Stimulated activated CD4-positive, alpha-beta T cell treated with anti-CD3 and anti-CD28 coated beads, Interleukin-4, amount 100 ng/mL, for 24 hours (primary cell): ENCODE results near the gene ANKRD13B.
A peak's percentile ranks its signal among the peaks of the same experiment; 100 is the strongest.
"Not testable (repeated sequence)": the region's sequence is repeated elsewhere in the genome, so short reads cannot be mapped to it uniquely, and the experiment has no call there.

ENCODE experiments used
- DNase-seq: peaks from one replicate; pipeline ENCODE4 v3.0.0-alpha.2; 2020

The ANKRD13B gene

DNA sequence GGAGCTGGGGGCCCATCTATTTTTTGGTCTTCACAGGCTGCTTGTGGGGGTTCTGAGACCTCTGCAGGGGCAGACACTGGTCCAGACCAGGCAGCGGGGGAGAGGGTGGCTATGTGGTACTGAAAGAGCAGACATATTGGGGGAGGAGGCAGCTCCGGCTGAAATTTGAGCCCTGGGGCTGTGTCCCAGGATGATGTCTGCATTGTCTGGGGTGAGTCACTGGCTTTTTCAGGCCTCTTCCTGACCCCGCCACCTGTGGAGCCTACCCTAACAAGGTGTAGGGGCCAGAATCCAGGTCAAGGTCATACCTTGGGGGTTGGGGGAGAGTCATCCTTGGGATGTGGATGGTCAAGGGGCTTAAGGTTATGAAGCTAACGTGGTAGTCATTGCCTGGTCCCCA is 27.3 kb downstream of the ANKRD13B start:
- DNase-seq: no peak

DNA sequence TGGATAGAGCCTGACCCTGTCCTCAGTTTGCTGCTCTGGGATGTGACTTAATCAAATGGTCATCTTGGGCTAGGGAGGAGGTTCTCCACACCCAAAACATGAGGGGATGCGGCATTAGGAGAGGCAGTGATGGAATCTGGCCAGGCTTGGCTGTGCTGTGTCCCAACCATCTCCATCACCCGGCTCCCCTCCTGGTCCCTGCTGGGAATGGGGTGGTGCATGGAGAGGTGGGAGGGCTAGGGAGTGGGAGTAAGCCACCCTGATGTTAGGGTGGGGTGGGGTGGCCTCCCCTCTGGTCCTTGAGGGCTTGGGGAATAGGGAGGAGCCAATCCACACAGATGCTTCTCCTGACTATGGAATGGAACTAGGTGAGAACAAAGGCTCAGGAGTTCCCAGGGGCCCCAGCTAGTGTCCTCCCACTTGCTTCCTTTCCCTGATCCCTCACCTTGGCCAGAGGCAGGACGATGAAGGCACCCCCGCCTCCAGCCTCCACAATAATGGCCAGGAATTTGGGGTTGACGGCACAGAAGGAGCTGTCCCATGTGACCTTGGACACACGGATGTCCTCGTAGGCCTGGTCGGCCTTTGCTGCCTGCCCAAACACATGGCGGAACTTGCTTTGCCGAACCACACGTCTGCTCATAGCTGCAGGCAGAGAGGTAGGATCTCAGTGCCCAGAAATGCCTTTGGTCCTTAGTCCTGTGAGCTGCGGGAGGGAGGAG is 28.0 kb downstream of the ANKRD13B start:
- no peak for DNase-seq

DNA sequence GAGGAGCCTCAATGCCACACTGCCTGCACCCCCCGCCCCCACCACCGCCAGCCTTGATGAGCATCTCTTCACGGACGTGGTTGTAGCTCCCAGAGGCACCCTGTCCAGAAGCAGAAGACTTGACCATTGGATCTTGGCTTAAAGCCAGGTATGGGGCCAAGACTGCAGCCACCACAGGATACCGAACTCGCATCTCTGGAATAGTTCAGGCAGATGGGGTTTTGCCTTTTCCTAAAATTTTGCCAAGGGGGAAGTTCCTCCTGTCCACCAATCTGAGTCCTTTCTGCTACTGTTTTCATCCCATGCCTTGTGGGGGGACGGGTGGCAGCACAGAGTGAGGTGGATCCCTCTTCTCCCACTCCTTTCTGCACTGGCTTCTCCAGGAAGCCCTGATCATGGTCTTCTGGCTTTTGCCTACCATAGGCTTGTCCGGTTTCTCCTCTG is 28.8 kb downstream of the ANKRD13B start:
- no peak for DNase-seq

DNA sequence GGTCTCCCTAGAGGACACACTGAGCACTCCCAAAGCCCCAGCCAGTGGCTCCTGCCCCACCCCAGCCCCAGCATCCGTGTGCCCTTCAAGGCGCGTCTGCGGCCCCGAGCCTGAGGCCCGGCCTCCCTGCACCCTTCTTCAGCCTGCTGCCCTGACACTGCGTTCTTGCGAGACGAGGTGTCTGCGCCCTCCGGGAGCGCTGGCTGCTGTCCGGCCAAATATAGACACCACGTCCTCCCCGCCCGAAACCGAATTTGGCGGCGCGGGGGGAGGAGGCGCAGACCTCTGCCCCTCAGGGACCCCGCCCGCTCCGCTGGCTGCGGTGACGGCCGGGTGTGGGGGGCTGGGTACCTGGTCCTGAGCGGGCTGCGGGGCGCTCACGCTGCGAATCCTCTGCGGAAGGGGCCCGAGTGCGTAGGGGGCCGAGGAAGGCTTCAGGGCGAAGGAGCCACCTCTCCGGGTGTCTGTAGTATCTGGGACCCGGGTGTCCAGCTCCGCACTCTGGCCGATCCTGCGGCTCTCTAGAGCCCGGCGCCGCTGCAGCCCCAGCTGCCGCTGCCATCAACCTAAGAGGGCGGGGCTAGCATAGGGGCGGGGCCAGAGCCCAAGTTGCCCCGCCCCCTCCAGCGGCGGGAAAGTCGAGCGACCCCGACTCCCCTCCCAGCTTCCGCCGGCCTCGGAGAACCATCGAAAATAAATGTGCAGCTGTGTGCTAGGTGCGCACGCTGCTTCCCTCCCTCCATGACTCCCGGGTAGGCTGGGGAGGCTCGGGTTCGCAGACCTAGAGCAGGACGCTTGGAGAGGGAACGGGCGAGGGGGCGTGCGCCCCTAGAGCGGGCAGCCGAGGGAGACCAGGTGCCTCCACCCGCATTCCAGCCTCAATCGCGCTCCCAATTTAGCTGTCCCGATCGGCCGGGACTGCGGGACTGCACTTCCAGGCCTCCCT is 29.7 kb downstream of the ANKRD13B start, which contains the start of gene CORO6:
CORO6 (minus strand) TSS at position 576 of the 946 bp plus-strand sequence. CDS start 1,491 bp downstream, outside the sequence.
- DNase-seq: peak; percentile 70

DNA sequence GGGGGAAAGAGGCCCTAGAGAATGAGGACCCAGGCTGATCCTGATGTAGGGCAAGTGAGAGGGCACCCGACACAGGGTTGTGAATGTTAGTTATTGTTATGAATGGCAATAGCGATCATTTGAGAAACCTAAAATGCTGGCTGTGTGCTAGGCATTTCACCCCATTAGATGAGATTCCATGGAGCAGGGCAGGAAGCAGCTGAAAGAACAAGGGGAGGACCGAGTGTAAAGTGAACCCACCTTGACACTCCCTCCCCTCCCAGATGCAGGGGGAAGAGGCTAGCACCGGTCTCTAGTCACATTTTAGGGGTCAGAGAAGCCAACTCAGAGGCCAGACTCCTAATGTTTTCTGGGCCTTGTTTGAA is 30.3 kb downstream of the ANKRD13B start:
- no peak for DNase-seq

DNA sequence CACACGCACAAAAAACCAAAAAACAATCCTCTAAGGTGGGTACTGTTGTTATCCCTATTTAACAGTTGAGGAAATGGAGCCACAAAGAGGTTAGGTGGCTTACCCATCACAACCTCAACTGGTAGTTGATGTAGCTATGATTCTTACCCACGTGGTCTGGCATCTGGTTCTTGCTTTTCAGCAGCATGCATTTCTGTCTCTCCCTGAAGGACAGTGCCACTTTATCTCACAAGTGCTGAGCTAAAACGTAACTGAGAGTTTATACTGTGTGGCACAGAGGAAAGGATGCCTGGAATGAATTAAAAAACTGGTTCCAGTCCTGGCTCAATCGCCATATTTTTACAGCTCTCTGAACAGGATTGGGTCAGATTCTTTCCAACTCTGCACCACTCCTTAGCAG is 31.7 kb downstream of the ANKRD13B start:
- no peak for DNase-seq

DNA sequence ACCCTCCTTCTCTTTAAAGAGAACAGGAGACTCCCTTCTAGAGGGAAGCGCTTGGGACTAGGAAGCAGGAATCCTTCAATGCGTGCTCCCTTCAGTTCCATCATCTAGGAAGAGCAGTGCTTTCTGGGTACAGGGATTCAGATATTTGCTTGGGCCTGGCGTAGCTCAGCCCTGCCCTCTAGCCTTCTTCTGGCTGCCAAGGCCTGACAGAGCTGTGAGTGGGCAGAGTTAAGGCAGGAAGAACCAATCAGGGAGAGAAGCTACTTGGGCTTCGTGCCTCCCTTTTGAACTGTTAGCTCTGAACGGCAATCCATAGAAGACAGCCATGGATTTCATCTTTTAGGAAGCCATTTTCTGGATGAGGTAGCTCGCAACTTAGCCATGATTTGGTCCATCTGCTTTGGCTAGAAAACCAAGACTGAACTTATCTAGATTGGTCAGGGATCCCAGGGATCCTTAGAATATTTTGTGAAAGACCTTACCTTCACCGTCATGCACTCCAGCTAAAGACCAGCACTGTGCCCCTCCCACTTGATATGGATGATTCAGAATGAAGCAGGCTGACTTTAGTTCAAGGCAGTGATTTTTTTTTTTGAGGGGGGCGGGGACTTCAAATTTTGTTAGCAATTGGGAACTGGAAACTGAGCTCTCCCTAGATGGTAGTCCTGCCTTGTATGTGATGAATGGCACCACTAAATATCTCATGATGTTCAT is 32.3 kb downstream of the ANKRD13B start:
- no peak for DNase-seq

DNA sequence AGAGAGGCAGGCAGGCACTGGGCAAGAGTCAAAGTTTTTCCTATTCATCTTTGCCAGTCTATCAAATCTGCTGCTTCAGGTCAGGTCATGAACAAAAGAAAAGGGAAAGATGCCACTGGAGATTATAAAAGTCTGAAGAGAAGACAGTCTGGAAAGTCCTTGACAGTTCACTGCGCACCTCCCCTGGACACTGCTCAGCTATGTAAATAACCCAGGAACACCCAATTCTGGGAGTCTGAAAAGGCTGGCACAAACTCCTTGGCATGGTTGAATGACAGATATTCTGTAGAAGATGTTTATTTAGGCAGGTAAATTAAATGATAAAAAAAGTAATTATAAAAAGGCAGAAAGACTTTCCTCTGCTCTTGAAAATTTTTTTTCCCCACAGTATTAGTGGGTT is 35.0 kb downstream of the ANKRD13B start:
- DNase-seq: no peak

DNA sequence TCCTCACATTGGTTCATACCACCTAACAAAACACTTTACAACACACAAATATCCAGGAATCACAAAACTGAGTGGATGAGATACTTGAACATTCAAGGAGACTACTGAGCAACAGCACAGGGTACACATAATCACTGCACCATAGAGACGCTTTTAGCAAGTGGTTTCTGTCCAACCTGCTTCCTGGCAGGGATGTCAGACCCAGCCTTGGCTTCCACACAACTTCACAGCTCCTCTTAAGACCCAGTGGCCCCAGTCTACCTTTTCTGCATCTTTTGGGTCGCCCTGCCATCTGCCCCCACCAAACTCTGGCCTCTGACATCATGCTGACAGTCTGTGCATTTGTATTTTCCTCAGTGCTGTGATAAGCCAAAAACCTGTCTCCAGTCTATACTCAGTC is 35.7 kb downstream of the ANKRD13B start:
- DNase-seq: no peak

DNA sequence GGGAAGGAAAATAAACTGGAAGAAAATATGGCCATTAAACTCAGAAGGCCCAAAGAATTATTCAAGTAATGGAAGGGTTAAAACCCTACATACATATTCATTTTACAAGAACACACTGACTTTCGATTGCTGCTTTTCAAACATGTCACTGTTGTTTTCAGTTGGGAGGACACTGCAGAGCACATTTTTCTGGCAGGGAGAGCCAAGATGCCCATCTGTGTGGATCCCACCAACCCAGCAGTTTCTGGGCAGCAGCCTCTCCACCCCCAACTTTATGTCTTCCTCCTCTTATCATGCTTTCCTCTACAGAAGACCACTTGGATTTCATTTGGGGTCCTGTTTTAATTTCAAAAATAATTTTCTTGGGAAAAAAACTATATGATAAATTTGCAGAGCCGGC is 36.9 kb downstream of the ANKRD13B start:
- DNase-seq: no peak

DNA sequence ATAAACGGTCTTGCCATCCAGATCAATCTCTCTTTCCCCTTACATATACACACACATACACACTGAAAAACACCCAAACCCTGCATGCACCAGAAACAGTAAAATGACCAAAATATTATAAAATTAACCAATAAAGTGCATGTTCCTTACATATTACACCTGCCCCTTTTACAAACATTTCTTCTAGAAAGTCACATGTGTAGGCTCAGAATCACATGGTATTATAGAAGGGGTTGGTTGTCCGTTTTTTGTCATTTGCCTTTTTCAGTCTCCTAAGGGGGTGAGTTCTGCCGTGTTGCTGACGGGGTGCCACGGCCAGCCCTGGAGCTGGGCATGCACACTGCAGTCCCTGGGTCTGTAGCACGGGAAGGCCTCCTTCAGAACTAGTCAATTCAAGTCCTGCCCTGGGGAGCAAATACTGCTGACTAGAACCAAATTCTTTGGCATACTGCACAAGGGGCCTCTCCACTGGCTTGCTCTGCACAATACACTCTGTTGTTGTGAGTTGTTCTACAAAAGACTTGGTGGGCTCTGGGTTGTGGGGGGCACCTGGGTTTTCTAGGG is 37.8 kb downstream of the ANKRD13B start:
- no peak for DNase-seq

DNA sequence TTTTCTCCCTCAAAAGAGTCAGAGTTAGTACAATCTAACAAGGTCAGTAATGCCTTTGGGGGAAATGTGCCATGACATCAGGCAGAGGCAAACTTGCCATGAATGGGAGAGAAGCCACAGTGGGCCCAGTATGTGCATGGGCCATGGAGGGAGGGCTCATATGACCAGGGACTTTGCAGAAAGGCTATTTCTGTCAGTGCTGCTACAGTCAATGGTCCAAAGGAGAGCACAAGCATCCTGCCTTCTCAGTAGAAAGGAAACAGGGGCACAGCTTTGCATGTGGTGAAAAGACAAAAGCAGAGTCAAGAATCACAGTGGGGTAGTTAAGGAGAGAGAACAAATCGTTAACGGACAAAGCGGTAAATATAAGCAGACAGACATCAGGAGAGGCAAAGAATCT is 41.0 kb downstream of the ANKRD13B start:
- no peak for DNase-seq

DNA sequence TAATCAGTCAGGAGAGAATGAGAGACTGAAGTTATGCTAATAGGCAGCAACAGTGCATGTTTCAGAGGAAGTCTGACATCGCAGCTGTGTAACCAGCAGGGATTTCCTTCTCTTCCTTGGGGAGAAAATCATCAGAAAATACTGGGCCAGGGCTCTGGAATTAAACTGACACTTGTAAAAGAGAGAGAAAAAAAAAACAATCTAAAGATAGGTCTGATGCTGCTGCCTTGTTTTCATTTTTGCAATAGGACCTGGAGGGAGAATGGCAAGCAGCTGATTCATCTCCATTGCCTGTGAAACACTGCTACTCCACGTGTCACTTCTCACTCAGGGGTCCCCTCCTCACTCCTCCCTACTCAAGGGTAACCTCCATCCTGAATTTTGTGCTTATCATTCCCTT is 47.5 kb downstream of the ANKRD13B start:
- DNase-seq: no peak

DNA sequence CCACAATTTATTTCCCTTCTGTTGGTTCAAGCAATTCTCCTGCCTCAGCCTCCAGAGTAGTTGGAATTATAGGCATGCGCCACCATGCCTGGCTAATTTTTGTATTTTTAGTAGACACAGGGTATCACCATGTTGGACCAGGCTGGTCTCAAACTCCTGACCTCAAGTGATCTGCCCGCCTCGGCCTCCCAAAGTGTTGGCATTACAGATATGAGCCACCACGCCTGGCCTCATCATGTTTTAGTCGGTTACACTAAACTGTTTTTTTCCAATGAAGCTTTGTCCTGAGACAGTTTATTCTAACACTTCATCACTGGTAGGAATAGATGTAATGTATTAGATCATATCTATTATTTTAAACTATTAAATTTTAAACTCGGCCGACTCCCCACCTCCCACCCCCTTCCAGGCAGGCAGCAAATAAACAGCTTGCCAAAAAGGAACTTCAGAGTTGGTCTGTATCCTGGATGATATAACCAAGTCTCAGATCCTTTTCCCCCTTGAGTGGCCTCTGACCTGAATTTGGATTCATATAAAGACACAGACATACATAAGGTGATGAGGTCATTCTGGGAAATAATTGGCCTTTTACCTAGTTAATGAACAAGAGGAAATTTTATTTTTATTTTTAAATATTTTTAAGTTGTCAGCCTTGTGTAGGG is 48.2 kb downstream of the ANKRD13B start:
- DNase-seq: no peak

DNA sequence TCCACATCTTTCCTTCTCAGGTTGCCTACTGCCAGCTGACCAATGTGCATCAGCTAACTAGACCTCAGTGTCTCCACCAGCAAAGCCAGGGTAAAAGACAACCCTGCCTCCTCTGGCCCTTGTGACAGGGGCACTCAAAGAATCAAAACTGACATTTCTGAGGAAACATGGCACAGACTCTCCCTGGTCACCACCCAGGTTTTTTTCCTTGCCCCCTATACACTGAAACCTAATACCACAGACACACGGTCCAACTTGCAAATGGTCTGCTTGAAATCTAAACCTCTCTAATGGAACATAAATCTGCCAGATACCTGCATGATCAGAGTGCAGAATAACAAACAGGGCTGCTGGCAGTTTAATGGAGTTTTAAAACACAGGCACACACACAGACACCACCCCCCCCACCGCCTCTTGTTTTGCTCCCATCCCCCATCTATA is 49.3 kb downstream of the ANKRD13B start:
- no peak for DNase-seq

DNA sequence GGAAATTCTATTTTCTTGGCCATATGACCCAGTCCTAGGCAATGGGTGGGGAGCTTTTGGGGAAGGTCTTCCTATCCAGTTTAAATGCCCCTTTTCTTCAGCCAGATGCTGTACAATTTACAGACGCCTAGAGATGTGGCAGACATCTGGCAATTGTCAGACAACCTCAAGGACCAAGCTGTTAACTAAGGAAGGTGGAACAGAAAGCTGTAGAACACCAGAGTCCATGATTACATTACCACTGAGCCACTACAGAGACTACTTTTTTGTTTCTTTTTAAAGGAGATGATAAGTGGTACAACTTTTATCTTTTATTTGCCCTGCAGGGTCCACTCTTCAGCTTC is 50.9 kb downstream of the ANKRD13B start:
- DNase-seq: no peak

DNA sequence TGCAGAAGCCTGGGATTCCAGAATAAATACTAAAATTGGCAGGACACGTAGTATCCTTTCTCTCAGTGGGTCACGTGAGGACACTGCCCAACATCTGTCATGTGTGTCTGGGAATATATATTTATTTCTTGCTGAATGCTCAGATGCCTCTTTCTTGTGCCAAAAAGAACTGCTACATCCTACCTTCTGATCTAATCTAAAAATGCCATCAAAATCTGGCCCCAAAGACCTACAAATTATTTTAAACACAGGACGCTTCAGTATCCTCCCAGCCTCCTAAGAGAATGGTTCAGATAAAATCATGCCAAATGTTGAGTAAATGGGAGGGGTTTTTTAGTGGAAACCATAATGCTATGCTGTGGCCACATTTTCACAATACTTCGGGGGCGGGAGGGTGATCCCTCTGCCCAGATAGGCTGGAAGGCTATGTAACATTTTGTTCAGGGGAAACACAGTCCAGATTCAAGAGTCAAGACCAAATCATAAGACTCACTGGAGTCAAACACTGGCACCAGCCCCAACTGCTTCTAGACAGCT is 52.7 kb downstream of the ANKRD13B start:
- no peak for DNase-seq

DNA sequence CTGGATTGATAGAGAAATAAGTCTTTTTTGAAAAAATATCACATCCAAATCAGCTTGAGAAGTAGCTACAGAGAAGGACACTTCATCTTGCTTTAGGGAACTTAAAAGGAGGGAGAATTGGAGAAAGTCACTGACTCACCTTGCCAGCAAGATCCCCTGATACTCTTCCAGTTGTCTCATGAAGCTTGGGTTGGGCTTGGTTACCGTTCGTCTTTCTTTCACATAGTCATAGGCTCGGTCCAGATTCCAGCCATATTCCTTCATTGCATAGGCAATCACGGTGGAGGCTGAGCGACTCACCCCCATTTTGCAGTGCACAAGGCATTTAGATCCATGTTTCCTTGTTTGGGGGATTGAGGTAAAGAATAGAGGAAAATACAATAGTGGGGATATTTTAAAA is 55.1 kb downstream of the ANKRD13B start:
- DNase-seq: no peak

DNA sequence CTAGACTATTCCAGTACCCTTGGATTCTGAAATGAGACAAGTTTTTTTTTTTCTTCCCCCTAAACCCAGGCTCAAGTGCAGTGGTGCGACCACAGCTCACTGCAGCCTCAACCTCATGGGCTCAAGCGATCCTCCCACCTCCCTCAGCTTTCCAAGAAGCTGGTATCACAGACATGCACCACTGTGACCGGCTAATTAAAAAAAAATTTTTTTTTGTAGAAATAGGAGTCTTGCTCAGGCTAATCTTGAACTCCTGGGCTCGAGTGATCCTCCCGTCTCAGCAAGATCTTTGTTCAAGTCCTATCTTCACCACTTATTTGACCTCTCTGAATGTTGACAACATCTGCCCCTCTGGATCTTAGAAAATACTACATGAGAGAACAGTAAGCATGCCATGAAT is 56.4 kb downstream of the ANKRD13B start:
- DNase-seq: no peak

DNA sequence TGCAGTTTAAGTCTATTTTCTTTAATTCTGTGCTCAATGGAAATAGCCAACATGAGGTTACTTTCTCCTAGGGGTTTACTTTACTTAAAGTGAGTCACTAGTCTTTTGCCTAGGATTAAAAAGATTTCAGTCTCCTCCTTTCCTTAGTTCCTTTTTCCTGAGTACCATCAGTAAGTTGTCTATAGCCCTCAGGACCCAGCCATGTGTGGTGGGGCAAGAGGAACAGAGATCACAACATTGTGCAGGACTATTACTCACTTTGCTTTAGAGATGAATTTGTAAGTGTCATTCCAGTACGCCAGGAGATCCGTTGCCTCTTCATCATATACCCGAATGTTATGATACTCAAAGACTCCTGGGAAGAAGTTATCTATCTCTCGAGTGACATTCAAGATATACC is 57.5 kb downstream of the ANKRD13B start:
- DNase-seq: no peak

DNA sequence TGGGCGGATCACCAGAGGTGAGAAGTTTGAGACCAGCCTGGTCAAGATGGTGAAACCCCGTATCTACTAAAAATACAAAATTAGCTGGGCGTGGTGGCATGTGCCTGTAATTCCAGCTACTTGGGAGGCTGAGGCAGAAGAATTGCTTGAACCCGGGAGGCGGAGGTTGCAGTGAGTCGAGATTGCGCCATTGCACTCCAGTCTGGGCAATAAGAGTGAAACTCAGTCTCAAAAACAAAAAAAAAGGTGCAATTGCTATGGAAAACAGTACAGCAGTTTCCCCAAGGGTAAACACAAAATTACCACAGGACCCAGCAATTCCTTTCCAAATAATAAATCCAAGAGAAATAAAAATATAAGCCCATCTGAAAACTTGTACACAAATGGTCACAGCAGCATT is 59.0 kb downstream of the ANKRD13B start:
- DNase-seq: not testable (repeated sequence)

DNA sequence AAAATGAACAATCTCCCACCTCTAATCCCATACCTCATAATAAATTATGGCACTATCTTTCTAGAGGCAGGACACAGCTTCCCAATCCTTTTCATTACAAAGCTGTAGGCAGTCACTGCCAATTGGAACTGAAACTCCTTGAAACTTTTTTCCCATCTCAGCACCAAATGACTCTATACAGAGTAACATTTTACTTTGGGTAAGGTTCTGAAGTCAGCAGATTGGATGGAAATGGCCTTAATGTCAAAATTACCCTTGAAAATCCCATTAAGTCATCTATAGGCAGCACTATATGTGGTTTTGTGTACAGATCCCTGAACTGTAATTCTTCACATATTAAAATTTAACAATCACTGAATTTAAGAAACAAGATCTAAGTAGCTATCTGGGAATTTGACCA is 60.0 kb downstream of the ANKRD13B start:
- no peak for DNase-seq
